Endothelial cell of umbilical vein (primary cell): ENCODE data around the gene MB. TPM values are rescaled to one million over a fixed set of nuclear protein-coding genes. Genes with fewer than 3 reads are reported as not detected.

Source experiments
- BruUV-seq: library from RNA; stranded (reverse); fragments of 400-500 nt; replicated peaks from 2 replicates; lab custom pipeline; 2021; lab: Mats Ljungman, UMichigan
- CTCF ChIA-PET: fragments of 300-600, 350-600 bp; sonication (Branson Sonifier 250); formaldehyde crosslinking; loops from one replicate; lab custom pipeline; 2021; ENCODE audit warnings: antibody characterized with exemption, inconsistent platforms; lab: Charles Lee
- POLR2A ChIA-PET: fragments of 300-600, 350-600 bp; sonication (Branson Sonifier 250); formaldehyde crosslinking; loops from one replicate; lab custom pipeline; 2021; ENCODE audit warnings: antibody characterized with exemption, inconsistent platforms; lab: Charles Lee
- DNase-seq: peaks from one replicate; pipeline ENCODE4 v3.0.0-alpha.2; 2011; ENCODE audit warnings: low read depth, low spot score
- FAIRE-seq: peaks from 2 replicates; lab custom pipeline; 2011; peaks lifted over from hg19 to GRCh38; lab: Jason Lieb, UNC
- H2AFZ ChIP-seq: 2 replicates; pipeline ENCODE4 v1.6.0; 2012; ENCODE audit warnings: low read depth, low read length, control low read depth, inconsistent platforms
- H3K27ac ChIP-seq: 2 replicates; pipeline ENCODE4 v1.5.1; 2011; ENCODE audit warnings: low read depth, mild to moderate bottlenecking, control low read depth, low read length, moderate library complexity; ENCODE audit not compliant: insufficient read depth
- H3K27me3 ChIP-seq, 2 experiments: 2 replicates each; pipeline versions ENCODE4 v1.6.0 to v1.6.1; 2011; ENCODE audit warnings: low read length in 2 of 2, mixed read lengths in 1 of 2; ENCODE audit not compliant: control insufficient read depth in 2 of 2, insufficient read depth in 2 of 2
- H3K36me3 ChIP-seq, 2 experiments: 2 replicates in 1 of 2; 3 replicates in 1 of 2; pipeline ENCODE4 v1.5.1; 2011; ENCODE audit warnings: low read length in 2 of 2, mild to moderate bottlenecking in 1 of 2, moderate library complexity in 1 of 2; ENCODE audit not compliant: control insufficient read depth in 2 of 2, insufficient read depth in 2 of 2; ENCODE audit errors: extremely low read depth in 1 of 2
- H3K4me1 ChIP-seq: 3 replicates; pipeline ENCODE4 v1.5.1; 2011; ENCODE audit warnings: mild to moderate bottlenecking, low read length; ENCODE audit not compliant: control insufficient read depth, insufficient read depth; ENCODE audit errors: extremely low read depth
- H3K4me2 ChIP-seq: 2 replicates; pipeline ENCODE4 v1.6.1; 2011; ENCODE audit warnings: low read length, control low read depth, mixed read lengths; ENCODE audit not compliant: insufficient read depth
- H3K4me3 ChIP-seq, 3 experiments: fragments of 200-600 bp in 1 of 3; sonication (generic), shearing (Covaris generic) in 1 of 3; replicated peaks in 1 of 3; 2 replicates each; pipeline ENCODE4 v1.5.1; 2011 to 2016; ENCODE audit warnings: control low read depth in 3 of 3, low read length in 3 of 3, mild to moderate bottlenecking in 2 of 3, inconsistent platforms in 1 of 3, low read depth in 1 of 3, moderate library complexity in 1 of 3; ENCODE audit not compliant: insufficient read depth in 1 of 3
- H3K79me2 ChIP-seq: 2 replicates; pipeline ENCODE4 v1.6.0; 2012; ENCODE audit warnings: low read length, inconsistent platforms; ENCODE audit not compliant: control insufficient read depth, insufficient read depth
- H3K9ac ChIP-seq: replicated peaks from 2 replicates; pipeline ENCODE3; 2011; ENCODE audit warnings: low read length, control low read depth; ENCODE audit not compliant: insufficient read depth; ENCODE audit errors: extremely low read depth
- H3K9me1 ChIP-seq: replicated peaks from 3 replicates; pipeline ENCODE4 v1.6.0; 2011; ENCODE audit warnings: mild to moderate bottlenecking, low read length; ENCODE audit not compliant: control insufficient read depth, insufficient read depth; ENCODE audit errors: extremely low read depth
- H3K9me3 ChIP-seq: replicated peaks from 2 replicates; pipeline ENCODE4 v1.5.1; 2012; ENCODE audit warnings: low read length, inconsistent platforms; ENCODE audit not compliant: control insufficient read depth, insufficient read depth
- H4K20me1 ChIP-seq: replicated peaks from 2 replicates; pipeline ENCODE3; 2011; ENCODE audit warnings: mild to moderate bottlenecking, low read length; ENCODE audit not compliant: control insufficient read depth, insufficient read depth; ENCODE audit errors: extremely low read depth
- EZH2 ChIP-seq: IDR thresholded peaks from 2 replicates; pipeline ENCODE4 v1.6.1; 2012; ENCODE audit warnings: borderline replicate concordance, low read depth, mild to moderate bottlenecking, moderate library complexity, low read length, inconsistent platforms; ENCODE audit not compliant: severe bottlenecking
- FOS ChIP-seq: IDR thresholded peaks from 2 replicates; pipeline ENCODE4 v1.6.1; 2011; ENCODE audit warnings: mild to moderate bottlenecking, low read length, moderate library complexity, borderline replicate concordance; ENCODE audit not compliant: insufficient read depth
- GATA2 ChIP-seq: IDR thresholded peaks from 2 replicates; pipeline ENCODE4 v1.7.0; 2011; ENCODE audit warnings: low read depth, mild to moderate bottlenecking, moderate library complexity, mixed read lengths, low read length; ENCODE audit not compliant: insufficient read length, insufficient read depth
- JUN ChIP-seq: IDR thresholded peaks from 2 replicates; pipeline ENCODE4 v1.6.1; 2011; ENCODE audit warnings: borderline replicate concordance, low read depth; ENCODE audit not compliant: insufficient read length, insufficient read depth
- MYC ChIP-seq: IDR thresholded peaks from one replicate; pipeline ENCODE4 v1.6.1; 2011; ENCODE audit warnings: mild to moderate bottlenecking, low read depth, low read length
- POLR2A ChIP-seq: IDR thresholded peaks from 2 replicates; pipeline ENCODE4 v1.6.1; 2012; ENCODE audit warnings: low read depth, mild to moderate bottlenecking, control low read depth, low read length
- POLR2AphosphoS5 ChIP-seq: IDR thresholded peaks from 2 replicates; pipeline ENCODE4 v1.6.1; 2012; ENCODE audit warnings: low read depth, mild to moderate bottlenecking, control low read depth, low read length, moderate library complexity; ENCODE audit not compliant: insufficient read depth
- dilution Hi-C: fragments of 300-500 bp; cut with MboI; formaldehyde crosslinking; loops from one replicate; pipeline ENCODE4 v1.15.0; 2019; ENCODE audit warnings: low sequenced_read_pairs; ENCODE audit not compliant: extremely low pct_ligation_motif_present
- intact Hi-C: fragments of 100-400 bp; cut with micrococcal nuclease; formaldehyde crosslinking; loops from one replicate; pipeline ENCODE4 v1.10.0; 2022
- polyA plus RNA-seq, 4 experiments: library from polyadenylated mRNA; depleted of rRNA in 3 of 4; stranded (reverse) in 3 of 4; unstranded in 1 of 4; fragments of >200 nt; gene quantifications; 2 replicates each; pipeline versions ENCODE4 v1.2.1 to v1.2.3, GENCODE V29; 2011 to 2012; ENCODE audit warnings: missing spikeins in 1 of 4
- total RNA-seq: library from RNA; stranded (reverse); gene quantifications from 2 replicates; pipeline ENCODE4 v1.2.3, GENCODE V29; 2021
- TF ChIP-seq, protein P1 (sequence below), 2 donors: IDR thresholded peaks; 1 replicate in 1 of 2; 2 replicates in 1 of 2; pipeline ENCODE4 v1.5.1; 2011; ENCODE audit warnings: low read length in 2 of 2, mild to moderate bottlenecking in 2 of 2, moderate library complexity in 2 of 2, control low read depth in 1 of 2, inconsistent platforms in 1 of 2, low read depth in 1 of 2; ENCODE audit not compliant: insufficient read depth in 1 of 2; ENCODE audit errors: extremely low read depth in 1 of 2
- TF ChIP-seq, protein P2 (sequence below): IDR thresholded peaks from 2 replicates; pipeline ENCODE4 v1.6.1; 2011; ENCODE audit not compliant: insufficient read depth, insufficient read length

MB gene
- total and polyA plus RNA-seq, 2 donors (not counting 3 experiments of a cell fraction or from before 2014, with no cell fraction given), result not detected

DNA sequence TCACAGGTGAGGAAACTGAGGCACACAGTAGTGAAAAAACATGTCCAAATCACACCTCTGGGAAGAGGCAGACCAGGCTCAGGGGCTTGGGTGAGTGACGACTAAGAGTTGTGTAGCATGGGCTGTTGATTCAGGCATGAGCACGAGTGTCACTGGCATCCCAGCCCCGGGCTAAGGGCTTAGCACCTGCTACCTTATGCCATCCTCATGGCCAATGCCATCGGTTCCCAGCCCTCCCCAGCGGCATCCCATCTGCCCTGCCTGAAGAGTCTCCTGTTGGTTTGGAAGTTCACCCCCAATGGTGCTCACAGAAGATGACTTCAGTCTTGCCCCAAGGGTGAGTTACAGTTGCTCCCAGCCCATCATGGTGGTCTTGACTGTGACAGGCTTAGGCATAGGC, 22.4 kb downstream of the MB start:
- Histone ChIP-seq H3K9me3 (no peaks in the 10 kb centered on the region), H3K36me3 (no peaks in the 10 kb centered on the region), H3K79me2 (no peaks in the 10 kb centered on the region), H3K4me3 (no peak overlapping the region), H3K9ac (no peak overlapping the region), H2AFZ (no peak overlapping the region), H4K20me1 (no peaks in the 10 kb centered on the region), H3K9me1 (no peaks in the 10 kb centered on the region), H3K4me2 (no peak overlapping the region), H3K4me1 (no peaks in the 10 kb centered on the region), H3K27ac (no peak overlapping the region), H3K27me3 (no peaks in the 10 kb centered on the region)
- no peak for FAIRE-seq
- TF ChIP-seq, protein P1, sequence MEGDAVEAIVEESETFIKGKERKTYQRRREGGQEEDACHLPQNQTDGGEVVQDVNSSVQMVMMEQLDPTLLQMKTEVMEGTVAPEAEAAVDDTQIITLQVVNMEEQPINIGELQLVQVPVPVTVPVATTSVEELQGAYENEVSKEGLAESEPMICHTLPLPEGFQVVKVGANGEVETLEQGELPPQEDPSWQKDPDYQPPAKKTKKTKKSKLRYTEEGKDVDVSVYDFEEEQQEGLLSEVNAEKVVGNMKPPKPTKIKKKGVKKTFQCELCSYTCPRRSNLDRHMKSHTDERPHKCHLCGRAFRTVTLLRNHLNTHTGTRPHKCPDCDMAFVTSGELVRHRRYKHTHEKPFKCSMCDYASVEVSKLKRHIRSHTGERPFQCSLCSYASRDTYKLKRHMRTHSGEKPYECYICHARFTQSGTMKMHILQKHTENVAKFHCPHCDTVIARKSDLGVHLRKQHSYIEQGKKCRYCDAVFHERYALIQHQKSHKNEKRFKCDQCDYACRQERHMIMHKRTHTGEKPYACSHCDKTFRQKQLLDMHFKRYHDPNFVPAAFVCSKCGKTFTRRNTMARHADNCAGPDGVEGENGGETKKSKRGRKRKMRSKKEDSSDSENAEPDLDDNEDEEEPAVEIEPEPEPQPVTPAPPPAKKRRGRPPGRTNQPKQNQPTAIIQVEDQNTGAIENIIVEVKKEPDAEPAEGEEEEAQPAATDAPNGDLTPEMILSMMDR (IDR thresholded peaks at IDR 0.05; ENCODE audit: extremely low read depth in 1 of 2, insufficient read depth in 1 of 2, low read depth in 1 of 2, low read length in 2 of 2), result no peak
- TF ChIP-seq MYC, result no peak
- TF ChIP-seq GATA2, result no peak
- no peak for TF ChIP-seq FOS
- TF ChIP-seq JUN, result no peak
- no peak for TF ChIP-seq POLR2AphosphoS5
- no peak for TF ChIP-seq POLR2A
- TF ChIP-seq, protein P2, sequence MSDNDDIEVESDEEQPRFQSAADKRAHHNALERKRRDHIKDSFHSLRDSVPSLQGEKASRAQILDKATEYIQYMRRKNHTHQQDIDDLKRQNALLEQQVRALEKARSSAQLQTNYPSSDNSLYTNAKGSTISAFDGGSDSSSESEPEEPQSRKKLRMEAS, result no peak
- TF ChIP-seq EZH2, result no peak
- no TSS peak for BruUV-seq
- DNase-seq, result no peak
- POLR2A ChIA-PET, result no interaction called here
- dilution Hi-C loops, result no loop called here
- CTCF ChIA-PET, result no interaction called here
- intact Hi-C loops, result no loop called here
